Activated CD4-positive, CD25-positive, alpha-beta regulatory T cell (primary cell): Measurements from ENCODE around the gene ZFP36L1.

ENCODE experiments used
- DNase-seq, 4 experiments: peaks; one replicate each; lab custom pipeline; 2025; lab: John Stamatoyannopoulos, UW

The ZFP36L1 gene

DNA sequence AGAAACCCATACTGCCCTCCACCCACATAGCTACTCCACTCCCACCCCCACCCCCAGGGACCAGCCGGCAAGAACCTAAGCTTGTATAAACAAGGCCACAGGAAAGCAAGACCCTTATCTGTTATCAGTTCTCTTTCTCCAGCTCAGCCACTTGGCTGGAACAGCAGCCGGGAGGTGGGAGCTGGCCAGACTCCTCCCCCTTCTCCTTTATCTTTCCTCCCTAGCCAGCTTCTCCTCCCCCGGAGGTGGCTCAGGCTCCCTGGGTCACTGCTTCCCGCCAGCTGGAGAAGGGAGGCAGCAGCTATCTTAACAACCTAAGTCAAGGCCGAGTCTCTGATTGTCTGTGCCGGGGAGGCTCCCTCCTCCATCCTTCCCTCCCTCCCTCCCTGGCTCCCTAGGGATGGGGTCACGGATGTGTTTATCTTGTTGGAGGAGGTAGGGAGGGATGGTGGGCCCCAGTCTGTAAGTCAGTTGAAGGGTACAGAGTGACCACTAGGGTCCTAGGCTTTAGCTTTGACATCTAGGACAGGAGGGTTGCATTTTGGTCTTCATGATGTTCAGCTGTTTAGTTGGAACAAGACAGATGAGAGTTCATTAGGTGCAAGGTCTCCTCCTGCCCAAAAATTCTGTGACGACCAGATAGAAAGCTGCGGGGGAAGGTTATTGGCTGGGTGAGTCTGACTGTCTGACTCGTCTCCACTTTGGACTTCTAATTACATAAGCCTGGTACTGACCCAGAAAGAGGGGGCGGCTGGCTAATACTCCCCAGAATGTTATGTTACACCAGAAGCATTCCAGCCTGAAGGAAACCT lies 29.7 kb downstream of the ZFP36L1 start:
- DNase-seq, result no peak

GRCh38 chr14:68761391-68761790 lies 31.5 kb downstream of the ZFP36L1 start:
- no peak for DNase-seq

- no peak for DNase-seq
Measured at GRCh38 chr14:68760761-68761160, 32.1 kb downstream of the ZFP36L1 start.

GRCh38 chr14:68759937-68760336 lies 32.9 kb downstream of the ZFP36L1 start:
- DNase-seq, result no peak

- DNase-seq, result no peak
Measured at GRCh38 chr14:68759017-68759560, 33.8 kb downstream of the ZFP36L1 start.

GRCh38 chr14:68758301-68758700 lies 34.6 kb downstream of the ZFP36L1 start:
- no peak for DNase-seq

- DNase-seq, result no peak
Measured at GRCh38 chr14:68757618-68758081, 35.2 kb downstream of the ZFP36L1 start.

DNA sequence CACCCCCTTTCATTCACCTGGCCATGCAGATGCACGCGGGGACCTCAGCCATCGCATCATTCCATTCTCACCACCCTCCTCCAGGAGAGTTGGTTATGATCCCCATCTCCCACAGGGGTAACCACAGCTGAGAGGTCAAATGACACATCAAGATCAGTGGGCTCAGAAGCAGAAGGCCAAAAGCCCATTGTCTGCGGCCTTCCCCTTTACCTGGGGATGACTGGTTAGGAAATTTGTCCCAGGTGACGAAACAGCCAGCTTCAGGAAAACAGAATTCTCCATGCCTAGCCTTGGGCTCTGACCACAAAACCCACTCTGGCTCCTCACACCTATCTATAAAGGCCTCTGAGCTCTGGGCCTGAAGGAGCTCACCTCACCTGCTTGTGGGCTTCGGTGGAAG lies 36.1 kb downstream of the ZFP36L1 start:
- no peak for DNase-seq

GRCh38 chr14:68756000-68756481 lies 36.8 kb downstream of the ZFP36L1 start:
- no peak for DNase-seq

- DNase-seq, result no peak
Measured at GRCh38 chr14:68755016-68755353, 37.9 kb downstream of the ZFP36L1 start.

- no peak for DNase-seq
Measured at GRCh38 chr14:68753690-68754089, 39.2 kb downstream of the ZFP36L1 start.

DNA sequence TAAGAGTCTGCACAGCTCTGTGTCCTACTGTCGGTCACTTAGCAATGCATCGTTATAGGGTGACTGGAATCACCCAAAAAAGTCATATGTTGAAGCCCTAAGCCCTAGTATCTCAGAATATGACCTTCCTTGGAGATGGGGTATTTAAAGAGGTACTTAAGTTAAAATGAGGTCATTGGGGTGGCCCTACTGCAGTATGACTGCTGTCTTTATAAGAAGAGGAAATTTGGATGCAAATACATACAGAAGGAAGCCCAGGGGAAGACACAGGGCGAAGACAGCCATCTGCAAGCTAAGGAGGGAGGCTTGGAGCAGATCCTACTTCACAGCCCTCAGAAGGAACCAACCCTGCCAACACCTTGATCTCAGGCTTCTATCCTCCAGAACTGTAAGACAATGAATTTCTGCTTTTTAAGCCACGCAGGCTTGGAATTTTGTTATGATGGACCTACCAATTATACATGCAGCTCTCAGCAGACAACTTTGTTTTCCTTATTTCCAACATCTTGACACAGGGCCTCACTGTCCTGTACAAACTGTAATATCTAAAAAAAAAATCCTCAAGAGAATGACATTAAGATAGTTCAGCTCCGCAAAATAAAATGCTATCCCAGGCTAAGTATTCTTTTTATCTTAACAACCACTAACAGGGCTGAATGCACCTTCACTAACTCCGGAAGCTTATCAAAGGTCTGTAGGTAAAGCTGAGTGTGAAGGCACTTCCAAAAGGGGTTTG lies 40.4 kb downstream of the ZFP36L1 start:
- no peak for DNase-seq

DNA sequence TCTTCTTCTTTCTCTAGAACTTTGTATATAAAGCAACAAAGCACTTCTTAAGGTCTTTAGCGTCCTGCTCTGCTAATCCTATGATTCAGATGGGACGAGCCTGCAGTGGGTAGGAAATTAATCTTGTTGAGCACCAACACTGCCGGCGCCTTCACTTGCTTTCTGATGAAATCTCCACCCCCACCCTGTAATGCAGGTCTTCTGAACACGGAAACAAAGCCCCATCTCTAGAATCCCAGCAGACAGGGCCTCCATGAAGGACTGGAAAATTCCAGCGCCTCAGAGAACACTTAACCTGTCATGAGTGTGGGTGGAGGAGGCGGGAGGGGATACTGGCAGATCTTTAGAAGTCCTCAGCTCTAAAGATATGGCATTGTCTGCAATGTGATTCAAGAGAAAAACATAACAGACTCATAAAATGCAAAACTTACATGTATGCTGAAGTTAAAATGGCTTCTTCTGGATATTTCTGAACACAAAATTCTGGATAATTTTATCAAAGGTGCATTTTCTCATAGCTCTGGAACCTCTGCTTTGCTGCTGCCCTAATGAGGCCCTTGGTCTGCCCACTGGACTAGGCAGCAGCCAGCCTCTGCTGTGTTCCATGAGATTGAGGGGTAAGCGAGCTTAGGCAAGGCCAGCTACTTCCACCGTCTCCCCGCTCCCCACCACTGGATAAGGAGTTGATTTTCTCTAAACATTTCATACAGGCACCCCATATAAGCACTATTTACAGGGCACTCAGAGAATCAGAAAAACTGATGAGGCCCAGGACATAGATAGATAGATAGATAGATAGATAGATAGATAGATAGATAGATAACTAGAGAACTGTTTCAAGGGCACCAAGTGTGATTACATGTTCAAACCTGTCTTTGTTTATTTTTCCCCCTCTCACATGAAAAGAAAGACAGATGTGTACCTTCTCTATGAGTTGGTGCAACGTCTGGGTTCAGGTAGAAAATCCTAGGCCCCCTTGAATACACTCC lies 43.1 kb downstream of the ZFP36L1 start:
- DNase-seq, result no peak

GRCh38 chr14:68748691-68749090 lies 44.2 kb downstream of the ZFP36L1 start:
- no peak for DNase-seq

- no peak for DNase-seq
Measured at GRCh38 chr14:68748260-68748659, 44.6 kb downstream of the ZFP36L1 start.

GRCh38 chr14:68747393-68747792 lies 45.5 kb downstream of the ZFP36L1 start:
- no peak for DNase-seq

GRCh38 chr14:68744613-68745012 lies 48.3 kb downstream of the ZFP36L1 start:
- DNase-seq, result no peak

DNA sequence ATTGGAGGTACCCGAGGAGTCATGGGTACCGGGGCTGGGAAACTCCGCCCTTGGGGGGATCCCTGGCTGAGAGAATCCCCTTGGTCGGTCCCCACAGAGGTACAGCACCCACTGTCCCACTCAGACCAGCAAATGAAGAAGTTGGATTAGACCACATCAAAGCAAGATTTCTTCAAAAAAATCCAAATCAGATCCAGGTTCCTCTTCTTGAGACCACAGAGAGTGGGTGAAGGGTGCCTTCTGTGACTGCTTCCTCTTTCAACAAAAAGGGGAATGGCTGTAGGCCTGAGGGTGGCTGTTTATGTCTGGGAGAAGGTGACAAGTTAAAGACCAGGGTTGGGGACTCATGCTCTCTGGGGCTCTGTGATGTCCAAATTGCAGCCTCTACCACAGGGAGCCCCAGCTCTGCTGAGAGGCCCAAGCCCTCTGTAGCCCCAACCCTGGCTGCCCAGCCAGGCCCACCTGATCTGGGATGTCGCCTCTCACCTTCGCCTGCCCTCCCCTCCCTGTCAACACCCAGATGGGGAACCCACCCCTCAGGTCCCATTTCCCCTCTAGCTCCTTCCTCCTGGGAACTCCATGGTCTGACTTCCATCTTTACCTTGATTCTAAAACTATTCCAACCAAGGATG lies 50.9 kb downstream of the ZFP36L1 start:
- DNase-seq, result no peak

GRCh38 chr14:68741477-68741791 lies 51.4 kb downstream of the ZFP36L1 start:
- no peak for DNase-seq

DNA sequence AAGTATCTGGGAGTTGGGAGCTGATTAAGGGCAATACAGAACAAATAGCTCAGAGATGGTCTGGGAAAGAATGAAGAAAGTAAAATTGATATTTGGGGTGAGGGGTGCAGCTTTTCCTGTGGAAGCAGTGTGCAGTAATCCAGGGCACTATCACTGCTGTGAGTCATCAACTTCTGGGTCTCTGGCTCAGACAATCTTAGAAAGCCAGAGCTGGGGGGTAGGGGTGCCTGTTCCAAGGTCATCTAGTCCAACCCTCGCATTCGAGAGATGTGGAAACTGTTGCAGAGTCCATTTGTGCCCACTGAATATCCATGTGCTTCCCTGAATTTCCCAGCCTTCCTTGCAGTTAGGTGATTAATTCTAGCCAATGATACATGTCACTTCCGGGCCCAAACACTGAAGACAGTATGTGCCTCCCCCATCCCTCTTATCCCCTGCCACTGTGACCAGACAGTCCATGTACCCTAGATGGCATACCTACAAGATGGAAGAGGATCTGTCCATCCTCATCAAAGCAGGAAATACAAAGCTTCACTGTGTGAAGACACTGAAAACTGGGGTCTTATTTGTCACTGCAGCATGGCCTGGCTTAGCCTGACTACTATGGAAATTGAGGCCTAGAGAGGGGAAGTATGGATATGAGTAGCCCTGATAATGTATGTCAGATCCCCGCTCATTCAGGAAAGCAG lies 51.9 kb downstream of the ZFP36L1 start:
- DNase-seq, result no peak

- no peak for DNase-seq
Measured at GRCh38 chr14:68739701-68740100, 53.2 kb downstream of the ZFP36L1 start.
